ENCODE measurements around the gene SEPTIN10. TPM values are rescaled to one million over a fixed set of nuclear protein-coding genes. Genes with fewer than 3 reads are reported as not detected.

Gene SEPTIN10
- total RNA-seq, 1 donor from 2014 or later = 160 TPM

DNA sequence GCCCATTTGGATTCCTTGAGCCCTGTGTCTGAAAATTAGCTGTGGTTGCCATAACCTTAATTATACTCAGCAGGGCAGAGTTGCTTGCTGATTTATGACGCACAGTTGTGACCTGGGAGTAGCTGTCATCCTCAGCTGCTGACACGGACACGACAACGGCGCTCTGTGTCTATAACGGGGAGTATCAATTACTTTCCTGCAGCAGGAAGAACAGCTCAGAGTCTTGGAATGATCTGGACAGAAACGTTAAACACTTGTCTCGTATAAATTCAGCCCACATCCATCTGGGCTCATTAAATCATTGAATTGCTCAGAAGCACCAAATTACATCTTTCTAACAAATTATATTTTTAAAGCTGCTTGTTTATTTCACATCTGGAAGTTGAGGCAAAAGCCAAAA lies 116.3 kb downstream of the SEPTIN10 start:
- no peak overlapping the region for H3K4me2 ChIP-seq
- H3K4me1 Mint-ChIP-seq = peaks cover 29% of the 10 kb centered on the region
- H4K20me1 ChIP-seq (ENCODE audit: low read depth) = no peaks in the 10 kb centered on the region
- H3K9ac ChIP-seq = no peak overlapping the region
- no peak for DNase-seq (ENCODE audit: low spot score)
- no peak overlapping the region for H3K27ac ChIP-seq
- no peaks in the 10 kb centered on the region for H3K27me3 ChIP-seq
- peaks cover 7% of the 10 kb centered on the region for H3K36me3 Mint-ChIP-seq
- no peak overlapping the region for H3K4me3 ChIP-seq
- no peaks in the 10 kb centered on the region for H3K27me3 Mint-ChIP-seq (ENCODE audit: insufficient read depth, low read depth)
- no peaks in the 10 kb centered on the region for H3K4me1 ChIP-seq
- H2AFZ ChIP-seq (replicated peaks) = no peak overlapping the region
- H3K4me3 Mint-ChIP-seq = no peak overlapping the region
- TF ChIP-seq EZH2phosphoT487 (IDR thresholded peaks at IDR 0.05) (no peak), EZH2 (IDR thresholded peaks at IDR 0.05) (no peak)
- TF ChIP-seq, protein P1, sequence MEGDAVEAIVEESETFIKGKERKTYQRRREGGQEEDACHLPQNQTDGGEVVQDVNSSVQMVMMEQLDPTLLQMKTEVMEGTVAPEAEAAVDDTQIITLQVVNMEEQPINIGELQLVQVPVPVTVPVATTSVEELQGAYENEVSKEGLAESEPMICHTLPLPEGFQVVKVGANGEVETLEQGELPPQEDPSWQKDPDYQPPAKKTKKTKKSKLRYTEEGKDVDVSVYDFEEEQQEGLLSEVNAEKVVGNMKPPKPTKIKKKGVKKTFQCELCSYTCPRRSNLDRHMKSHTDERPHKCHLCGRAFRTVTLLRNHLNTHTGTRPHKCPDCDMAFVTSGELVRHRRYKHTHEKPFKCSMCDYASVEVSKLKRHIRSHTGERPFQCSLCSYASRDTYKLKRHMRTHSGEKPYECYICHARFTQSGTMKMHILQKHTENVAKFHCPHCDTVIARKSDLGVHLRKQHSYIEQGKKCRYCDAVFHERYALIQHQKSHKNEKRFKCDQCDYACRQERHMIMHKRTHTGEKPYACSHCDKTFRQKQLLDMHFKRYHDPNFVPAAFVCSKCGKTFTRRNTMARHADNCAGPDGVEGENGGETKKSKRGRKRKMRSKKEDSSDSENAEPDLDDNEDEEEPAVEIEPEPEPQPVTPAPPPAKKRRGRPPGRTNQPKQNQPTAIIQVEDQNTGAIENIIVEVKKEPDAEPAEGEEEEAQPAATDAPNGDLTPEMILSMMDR (IDR thresholded peaks at IDR 0.05) = no peak
- no peaks in the 10 kb centered on the region for H3F3A ChIP-seq (ENCODE audit: low read depth)
- H3K9me3 ChIP-seq (ENCODE audit: low read depth) = no peaks in the 10 kb centered on the region
- H3K36me3 ChIP-seq = no peaks in the 10 kb centered on the region
- no peaks in the 10 kb centered on the region for H3K9me3 Mint-ChIP-seq
- no peaks in the 10 kb centered on the region for H3K79me2 ChIP-seq (ENCODE audit: low read depth)
- H3K27ac Mint-ChIP-seq = no peak overlapping the region

DNA sequence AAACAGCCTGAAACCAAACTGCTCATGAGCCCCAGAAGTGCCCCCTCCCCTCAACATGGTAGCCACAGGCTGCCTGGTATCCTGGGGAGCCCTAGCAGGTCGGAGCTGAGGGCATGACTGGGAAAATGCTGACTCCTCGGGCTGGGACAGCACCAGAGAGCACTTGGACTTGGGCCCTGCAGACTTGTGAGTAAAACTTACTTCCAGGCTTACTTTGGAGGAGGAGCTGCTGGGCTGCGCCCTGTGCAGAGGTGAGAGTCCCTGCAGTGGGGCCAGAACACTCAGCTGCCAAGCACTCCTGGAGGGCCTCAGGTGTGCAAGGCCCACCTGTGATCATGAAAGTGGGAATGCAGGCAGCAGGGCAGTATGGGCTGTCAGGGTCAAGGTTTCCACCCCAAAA lies 119.4 kb downstream of the SEPTIN10 start:
- no peak for TF ChIP-seq EZH2 (IDR thresholded peaks at IDR 0.05)
- TF ChIP-seq, protein P1 (IDR thresholded peaks at IDR 0.05) = no peak
- no peak for TF ChIP-seq EZH2phosphoT487 (IDR thresholded peaks at IDR 0.05)
- Histone ChIP-seq H3K9ac (no peak overlapping the region), H3K4me1 (no peaks in the 10 kb centered on the region), H3K4me3 (no peak overlapping the region), H3F3A (ENCODE audit: low read depth) (no peaks in the 10 kb centered on the region), H3K27ac (no peak overlapping the region), H2AFZ (replicated peaks) (no peak overlapping the region), H3K9me3 (ENCODE audit: low read depth) (no peaks in the 10 kb centered on the region), H3K27me3 (no peaks in the 10 kb centered on the region), H3K36me3 (no peaks in the 10 kb centered on the region), H4K20me1 (ENCODE audit: low read depth) (no peaks in the 10 kb centered on the region), H3K79me2 (ENCODE audit: low read depth) (no peaks in the 10 kb centered on the region), H3K4me2 (no peak overlapping the region)
- Mint-ChIP-seq H3K9me3 (no peaks in the 10 kb centered on the region), H3K4me3 (no peak overlapping the region), H3K27ac (no peak overlapping the region), H3K36me3 (peaks cover 6% of the 10 kb centered on the region), H3K4me1 (peaks cover 18% of the 10 kb centered on the region), H3K27me3 (ENCODE audit: insufficient read depth, low read depth) (peaks cover 2% of the 10 kb centered on the region)
- DNase-seq (ENCODE audit: low spot score) = no peak

DNA sequence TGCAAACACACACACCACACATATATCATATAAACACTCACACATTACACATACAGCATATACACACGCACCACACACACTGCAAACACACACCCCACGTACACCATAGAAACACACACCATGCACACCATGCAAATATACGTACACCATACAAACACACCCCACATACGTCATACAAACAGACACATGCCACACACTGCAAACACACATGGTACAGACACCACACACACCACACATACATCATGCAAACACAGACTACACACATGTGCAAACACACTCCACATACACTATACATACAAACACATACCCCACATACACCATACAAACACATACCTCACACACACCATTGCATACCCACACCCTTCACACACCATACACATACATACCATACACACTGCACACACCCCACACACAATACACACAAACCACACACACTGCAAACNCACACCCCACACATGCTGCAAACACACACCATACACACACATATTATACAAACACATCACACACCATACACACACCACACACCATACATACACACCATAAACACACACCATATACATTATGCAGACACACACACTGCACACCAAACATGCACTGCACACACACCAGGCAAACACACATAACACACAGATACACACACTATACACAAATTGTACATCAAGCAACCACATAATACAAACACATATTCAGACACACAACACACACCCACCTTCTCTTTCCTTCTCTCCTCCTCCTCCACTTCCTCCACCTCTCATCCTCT lies 120.4 kb downstream of the SEPTIN10 start:
- no peak overlapping the region for H2AFZ ChIP-seq (replicated peaks)

More for the DNA sequence above, 120.4 kb downstream of the SEPTIN10 start:
- Histone ChIP-seq H3K4me2 (no peak overlapping the region), H3K9me3 (ENCODE audit: low read depth) (no peaks in the 10 kb centered on the region), H3K9ac (no peak overlapping the region), H4K20me1 (ENCODE audit: low read depth) (no peaks in the 10 kb centered on the region), H3K4me1 (no peaks in the 10 kb centered on the region), H3K27ac (no peak overlapping the region), H3F3A (ENCODE audit: low read depth) (no peaks in the 10 kb centered on the region), H3K4me3 (no peak overlapping the region), H3K36me3 (no peaks in the 10 kb centered on the region), H3K79me2 (ENCODE audit: low read depth) (no peaks in the 10 kb centered on the region), H3K27me3 (no peaks in the 10 kb centered on the region)
- peaks cover 2% of the 10 kb centered on the region for H3K27me3 Mint-ChIP-seq (ENCODE audit: insufficient read depth, low read depth)
- H3K36me3 Mint-ChIP-seq = peaks cover 7% of the 10 kb centered on the region
- no peak overlapping the region for H3K27ac Mint-ChIP-seq
- no peak for TF ChIP-seq EZH2 (IDR thresholded peaks at IDR 0.05)
- TF ChIP-seq EZH2phosphoT487 (IDR thresholded peaks at IDR 0.05) = no peak
- TF ChIP-seq, protein P1 (IDR thresholded peaks at IDR 0.05) = no peak
- peaks cover 14% of the 10 kb centered on the region for H3K4me1 Mint-ChIP-seq
- H3K4me3 Mint-ChIP-seq = no peak overlapping the region
- DNase-seq (ENCODE audit: low spot score) = no peak
- H3K9me3 Mint-ChIP-seq = no peaks in the 10 kb centered on the region

Other genes starting within 250 kb of the SEPTIN10 start
- 5.7 and 7.2 TPM in 2 replicates for gene SOWAHC, start 398 bp upstream of the SEPTIN10 start, total RNA-seq (ENCODE audit: low replicate concordance)
- gene RGPD5, start 180.3 kb upstream of the SEPTIN10 start, total RNA-seq (ENCODE audit: low replicate concordance) = 34.0 and 34.5 TPM in 2 replicates

Data from neural progenitor cell (in vitro differentiated cells).